ENCODE data around the gene STK17B. TPM values are rescaled to one million over a fixed set of nuclear protein-coding genes. Genes with fewer than 3 reads are reported as not detected.

The STK17B gene
- total and polyA plus RNA-seq, 9 of the 15 experiments (the other 6 are each of a cell fraction or from before 2014, with no cell fraction given): 2.3 to 17.7 (median 8.5) TPM

GRCh38 chr2:196148736-196149135 lies 22.6 kb downstream of the STK17B start:
- intact Hi-C loops (cut with micrococcal nuclease): no loop called here
- FAIRE-seq: no peak
- TF ChIP-seq BRF2 (IDR thresholded peaks at IDR 0.05; ENCODE audit: borderline replicate concordance, insufficient read depth, insufficient read length) (no peak), STAT5A (IDR thresholded peaks at IDR 0.05; ENCODE audit: borderline replicate concordance, low read length) (no peak), ZNF217 (CRISPR knock-in tag; IDR thresholded peaks at IDR 0.05) (no peak), HMG20A (CRISPR knock-in tag; conservative IDR thresholded peaks at IDR 0.05) (no peak), E2F6 (IDR thresholded peaks at IDR 0.05; ENCODE audit: borderline replicate concordance in 1 of 2, extremely low read depth in 1 of 2, insufficient read depth in 1 of 2, insufficient read length in 1 of 2, low read depth in 1 of 2, low read length in 1 of 2, poor library complexity in 1 of 2, severe bottlenecking in 1 of 2) (no peak), NCOA6 (IDR thresholded peaks at IDR 0.05) (no peak), TFE3 (CRISPR knock-in tag; IDR thresholded peaks at IDR 0.05) (no peak), DEAF1 (CRISPR knock-in tag; IDR thresholded peaks at IDR 0.05) (no peak), ZFP91 (CRISPR knock-in tag; IDR thresholded peaks at IDR 0.05) (no peak), BCLAF1 (IDR thresholded peaks at IDR 0.05; ENCODE audit: borderline replicate concordance in 1 of 2, control insufficient read depth in 1 of 2, low read depth in 2 of 2, low read length in 1 of 2) (no peak)

More at GRCh38 chr2:196148736-196149135, 22.6 kb downstream of the STK17B start:
- Histone ChIP-seq H3K36me3 (ENCODE audit: control insufficient read depth, insufficient read depth, low read length) (peaks cover 32% of the 10 kb centered on the region; the same call in 2 of the 3 replicates), H3K27ac (ENCODE audit: extremely low read depth, low read depth, low read length) (no peak overlapping the region), H3K27me3 (ENCODE audit: control insufficient read depth in 2 of 2, insufficient read depth in 2 of 2, low read length in 2 of 2) (no peaks in the 10 kb centered on the region), H3K79me2 (ENCODE audit: control insufficient read depth, insufficient read depth, low read length) (peaks cover 3% of the 10 kb centered on the region; the same call in 2 of the 3 replicates), H3K9me1 (ENCODE audit: control insufficient read depth, insufficient read depth, low read length) (no peaks in the 10 kb centered on the region), H3K9ac (ENCODE audit: insufficient read depth in 1 of 2, low read depth in 2 of 2, low read length in 2 of 2) (no peak overlapping the region), H3K4me2 (ENCODE audit: insufficient read depth, low read length) (no peak overlapping the region), H4K20me1 (replicated peaks; ENCODE audit: control insufficient read depth, insufficient read depth, low read length) (no peaks in the 10 kb centered on the region), H3K4me3 (no peak overlapping the region), H3K9me3 (replicated peaks; ENCODE audit: control insufficient read depth, insufficient read depth, low read depth, low read length) (no peaks in the 10 kb centered on the region), H2AFZ (ENCODE audit: low read depth, low read length) (no peak overlapping the region), H3K4me1 (replicated peaks in 1 of 2; ENCODE audit: control insufficient read depth in 2 of 2, insufficient read depth in 2 of 2, low read length in 2 of 2) (peaks cover 0 to 5% of the 10 kb centered on the region in 2 experiments; a peak in 2 of 5 replicates)
- CTCF ChIA-PET (ENCODE audit: low intra/inter-chr PET ratio): no interaction called here
- WGBS (ENCODE audit: insufficient coverage, low coverage, missing lambda C conversion rate): 74% methylated on average over 2 of the region's 2 CpGs
- in situ Hi-C loops (cut with MboI): loop anchor here (25.0 kb wide), 1 partner anchor 589 kb away; no protein-coding TSS in a partner anchor
- no TSS peak for BruUV-seq (replicated peaks)
- ATAC-seq (no peak), DNase-seq (ENCODE audit: extremely low read depth in 1 of 4, low spot score in 3 of 4) (no peak)
- POLR2A ChIA-PET: no interaction called here
